GM18526 (cell line): ENCODE data around the gene GALNS.

ENCODE experiments used
- POLR2A ChIP-seq: IDR thresholded peaks from 3 replicates; pipeline ENCODE4 v1.6.1; 2011; ENCODE audit not compliant: insufficient read length; ENCODE audit errors: extremely low read depth

GALNS gene

DNA sequence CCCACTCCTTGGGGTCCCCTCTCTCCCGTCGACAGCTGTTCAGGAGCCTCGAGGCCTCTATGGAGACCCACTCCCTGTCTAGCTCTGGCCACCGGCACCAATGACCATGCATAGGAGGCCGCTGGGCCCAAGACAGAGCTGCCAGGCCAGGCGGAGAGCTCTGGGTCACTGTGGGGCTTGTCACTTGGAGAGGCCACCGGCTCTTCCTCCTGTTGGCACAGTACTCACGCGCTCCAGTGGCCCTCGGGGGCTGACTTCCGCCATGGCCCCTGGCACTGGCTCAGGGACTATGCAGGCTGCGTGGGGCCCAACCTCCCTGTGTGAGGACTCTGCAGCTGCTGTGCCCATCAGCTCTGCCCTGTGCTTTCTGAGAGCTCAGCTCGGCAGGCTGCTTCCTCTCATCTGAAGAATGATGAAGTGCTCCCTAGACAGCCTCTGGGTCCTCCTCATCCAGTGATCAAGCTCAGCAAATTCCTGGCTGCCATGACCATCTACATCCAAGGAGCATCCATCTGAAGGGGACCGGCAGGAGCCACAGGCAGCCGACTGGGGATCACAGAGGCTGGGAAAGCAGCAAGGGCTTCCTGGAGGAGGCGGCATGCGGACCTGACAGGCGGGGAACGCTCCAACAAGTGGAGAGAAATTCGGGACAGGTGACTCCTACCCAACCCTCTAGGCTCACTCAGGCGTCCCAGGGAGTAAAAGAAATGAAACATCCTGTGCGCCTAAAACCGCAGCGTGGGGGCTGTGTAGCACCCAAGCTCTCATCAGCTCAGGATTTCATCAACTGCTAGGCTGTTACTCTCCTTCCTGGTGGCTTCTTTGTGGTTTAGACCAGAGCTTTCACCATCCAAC is 16.8 kb downstream of the GALNS start:
- no peak for TF ChIP-seq POLR2A

DNA sequence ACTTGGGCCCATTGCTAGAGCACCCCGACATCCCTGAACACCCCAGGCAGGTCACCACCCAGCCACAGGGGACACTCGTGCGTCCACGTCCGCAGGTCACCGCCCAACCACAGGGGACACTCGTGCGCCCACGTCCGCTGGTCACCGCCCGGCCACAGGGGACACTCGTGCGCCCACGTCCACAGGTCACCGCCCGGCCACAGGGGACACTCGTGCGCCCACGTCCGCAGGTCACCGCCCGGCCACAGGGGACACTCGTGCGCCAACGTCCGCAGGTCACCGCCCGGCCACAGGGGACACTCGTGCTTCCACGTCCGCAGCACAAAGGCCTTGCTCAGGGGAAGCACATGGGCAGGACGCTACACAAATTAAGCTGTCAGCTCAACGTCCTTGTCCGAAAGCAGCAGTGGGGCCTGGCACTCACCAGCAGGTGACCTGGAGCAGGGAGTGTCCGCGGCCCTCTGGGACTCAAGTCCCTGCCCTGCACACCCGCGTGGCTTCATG is 17.7 kb downstream of the GALNS start:
- TF ChIP-seq POLR2A = no peak

DNA sequence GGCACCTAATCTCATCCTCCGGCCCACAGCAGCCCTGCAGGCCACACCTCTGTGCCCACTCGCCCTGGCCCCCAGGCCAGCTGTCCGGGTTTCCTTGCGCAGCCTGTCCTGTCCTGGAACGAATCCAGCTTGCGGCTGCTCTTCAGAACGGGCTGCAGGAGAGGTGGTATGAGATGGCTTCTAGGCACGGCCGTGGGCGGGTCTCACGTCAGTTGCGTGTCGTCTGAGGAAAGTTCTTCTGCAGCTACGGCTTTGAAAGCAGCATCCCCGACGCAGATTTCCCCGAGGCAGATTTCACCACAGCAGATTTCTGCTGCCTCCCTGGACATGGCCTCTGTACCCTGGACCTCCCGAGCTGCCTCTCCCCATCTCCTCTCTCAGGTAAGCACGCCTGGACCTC is 18.2 kb downstream of the GALNS start:
- TF ChIP-seq POLR2A = no peak

DNA sequence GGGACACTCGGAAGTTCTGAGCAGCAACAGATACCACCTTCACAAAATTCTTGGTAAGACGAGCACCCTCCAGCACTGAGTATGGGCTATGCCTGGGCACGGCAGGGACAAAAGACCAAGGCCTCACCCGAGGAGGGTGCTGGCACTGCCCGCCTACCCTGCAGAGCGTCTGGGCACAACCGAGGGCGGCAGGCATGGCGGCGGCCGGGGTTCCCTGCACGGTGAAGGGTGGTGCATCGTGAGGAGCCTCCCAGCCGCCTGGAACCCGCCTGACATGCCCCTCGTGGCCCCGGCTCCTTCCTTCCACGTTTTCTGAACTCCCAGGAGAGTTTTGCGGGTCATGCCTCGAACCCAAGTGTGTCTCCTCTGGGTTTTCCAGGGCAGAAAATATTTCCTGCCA is 18.9 kb downstream of the GALNS start:
- no peak for TF ChIP-seq POLR2A

DNA sequence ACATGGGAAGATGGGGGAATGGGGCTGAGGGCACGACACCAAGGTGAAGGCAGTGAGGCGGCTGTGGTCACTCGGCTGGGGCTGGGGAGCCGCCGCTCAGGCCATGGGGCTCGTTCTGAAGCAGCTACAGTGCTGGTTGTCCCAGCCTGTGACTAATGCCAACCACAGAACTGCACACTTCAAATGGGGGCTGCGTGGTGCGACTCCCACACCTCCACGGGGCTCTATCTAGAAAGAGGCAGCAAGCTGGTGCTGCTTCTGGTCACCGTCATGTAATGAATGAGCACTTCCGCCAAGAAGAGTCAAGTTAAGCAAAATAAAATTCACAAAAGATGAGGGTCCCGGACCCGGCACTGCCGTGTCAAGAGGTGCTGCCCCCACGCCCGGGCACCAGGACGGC is 20.0 kb downstream of the GALNS start:
- no peak for TF ChIP-seq POLR2A

DNA sequence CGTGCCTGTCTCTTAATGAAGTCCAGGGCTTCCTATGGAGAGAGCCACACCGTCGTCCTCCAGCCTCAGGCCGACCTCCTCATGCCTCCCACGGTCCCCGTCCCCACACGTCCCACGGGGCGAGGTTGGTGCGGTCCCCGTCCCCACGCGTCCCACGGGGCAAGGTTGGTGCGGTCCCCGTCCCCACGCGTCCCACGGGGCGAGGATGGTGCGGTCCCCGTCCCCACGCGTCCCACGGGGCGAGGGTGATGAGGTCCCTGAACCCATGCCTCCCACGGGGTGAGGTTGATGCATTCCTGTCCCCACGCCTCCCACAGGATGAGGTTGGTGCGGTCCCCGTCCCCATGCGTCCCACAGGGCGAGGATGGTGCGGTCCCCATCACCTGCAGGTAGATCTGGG is 20.9 kb downstream of the GALNS start:
- TF ChIP-seq POLR2A = no peak

DNA sequence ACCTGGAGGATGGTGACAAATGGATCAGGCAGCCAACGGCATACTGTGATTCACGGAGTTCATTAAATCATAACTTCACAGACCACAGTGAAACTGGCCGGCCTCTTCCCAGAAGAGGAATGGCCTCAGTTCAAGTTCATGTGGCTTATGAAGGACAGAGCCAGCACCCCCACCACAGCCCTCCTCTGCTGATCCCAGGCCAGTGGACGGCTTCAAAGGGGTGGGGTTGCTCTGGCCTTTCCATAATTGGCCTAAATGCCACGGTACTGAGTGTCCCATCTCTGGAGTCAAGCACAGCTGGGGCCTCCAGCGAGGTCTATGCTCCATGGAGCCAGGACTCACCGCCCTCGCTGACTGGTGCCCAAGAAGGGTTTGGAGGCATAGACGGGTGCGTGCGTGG is 21.4 kb downstream of the GALNS start:
- TF ChIP-seq POLR2A = no peak

DNA sequence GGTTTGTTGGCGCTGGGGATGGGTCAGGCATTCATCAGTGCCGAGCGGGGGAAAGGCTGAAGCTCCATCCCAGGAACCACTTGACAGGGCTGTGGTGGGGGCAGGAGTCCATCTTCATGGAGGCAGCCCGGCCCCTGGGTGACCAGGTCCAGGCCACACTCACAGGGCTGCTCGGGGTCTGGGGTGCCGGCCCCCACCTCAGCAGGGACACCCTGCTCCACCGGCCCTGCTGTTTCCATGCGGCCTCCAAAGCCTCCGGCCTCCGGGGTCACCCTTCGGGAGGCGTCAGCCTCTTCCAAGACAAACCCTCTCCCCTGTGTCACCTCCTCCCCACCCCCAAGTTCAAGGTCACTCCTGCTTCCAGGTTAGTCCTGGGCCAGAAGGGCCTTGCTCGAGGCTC is 22.1 kb downstream of the GALNS start:
- TF ChIP-seq POLR2A = no peak

DNA sequence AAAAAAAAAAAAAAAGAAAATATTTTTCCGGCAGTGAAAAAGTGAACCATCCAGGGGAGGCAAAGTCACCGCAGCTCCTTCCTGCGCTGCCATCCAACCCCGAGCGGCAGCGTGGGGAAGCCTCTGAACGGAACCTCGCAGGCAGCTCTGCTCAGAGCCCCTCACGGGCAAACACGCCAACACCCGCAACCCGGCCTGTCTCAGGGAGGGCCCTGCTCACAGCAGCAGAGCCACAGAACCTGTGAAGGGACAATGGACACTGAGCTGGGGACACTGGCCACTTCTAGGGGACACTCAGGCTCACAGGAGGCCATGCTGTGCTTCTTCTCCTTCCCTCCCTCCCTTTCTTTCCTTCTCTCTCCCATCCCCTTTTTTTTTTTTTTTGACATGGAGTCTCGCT is 23.7 kb downstream of the GALNS start:
- no peak for TF ChIP-seq POLR2A

DNA sequence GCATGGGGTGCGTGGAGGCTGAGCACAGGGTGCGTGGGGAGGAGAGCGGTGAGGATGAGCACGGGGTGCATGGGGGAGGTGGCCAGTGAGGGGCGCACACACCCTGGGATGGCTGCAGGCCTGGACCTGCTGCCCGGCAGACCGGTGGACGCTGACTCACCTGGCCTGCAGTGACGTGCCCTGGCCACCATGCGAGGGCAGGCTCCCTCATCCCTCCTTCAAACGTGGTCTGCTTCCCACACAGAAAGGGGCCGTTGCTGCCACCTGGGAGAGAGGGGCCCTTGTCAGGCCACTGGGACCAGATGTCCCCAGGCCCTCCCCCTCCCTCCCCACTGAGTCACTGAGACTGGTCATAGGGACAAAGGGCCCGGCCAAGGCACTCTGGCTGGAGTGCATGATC is 24.9 kb downstream of the GALNS start:
- TF ChIP-seq POLR2A = no peak

DNA sequence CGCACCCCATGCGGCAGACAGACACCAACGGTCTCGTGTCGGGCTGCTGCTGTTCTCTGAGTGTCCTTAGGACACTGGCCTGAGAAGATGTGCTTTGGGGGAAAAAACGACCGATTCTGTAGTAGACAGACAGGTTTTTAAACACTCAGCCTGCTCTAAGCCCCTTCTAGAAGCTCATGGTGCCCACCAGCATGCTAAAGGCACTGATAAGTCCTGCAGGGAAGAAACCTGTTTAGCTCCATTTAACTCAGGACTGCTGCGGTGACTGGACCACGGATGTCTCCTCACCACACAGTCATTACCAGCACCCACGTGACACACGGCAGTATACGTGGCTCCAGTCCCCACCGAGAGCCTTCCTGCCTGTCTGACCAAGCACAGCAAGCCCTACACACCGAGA is 26.0 kb downstream of the GALNS start:
- TF ChIP-seq POLR2A = no peak

DNA sequence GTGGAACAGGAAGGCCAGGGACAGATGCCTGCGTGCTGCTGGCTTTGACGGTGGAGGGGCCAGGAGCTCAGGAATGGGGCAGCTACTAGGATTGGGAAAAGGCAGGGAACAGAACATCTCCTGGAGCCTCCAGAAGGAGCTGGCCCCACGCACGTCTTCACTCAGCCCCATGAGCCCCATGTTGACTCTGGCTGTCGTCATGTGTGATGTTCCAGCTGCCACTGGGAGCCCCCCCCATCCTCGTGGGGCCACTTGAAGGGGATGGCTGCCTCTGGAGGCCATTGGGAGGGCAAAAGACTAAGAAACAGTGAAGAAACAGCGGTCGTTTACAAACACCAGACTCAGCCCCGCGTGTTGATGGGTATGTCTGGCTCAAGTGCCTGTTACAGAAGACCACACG is 26.5 kb downstream of the GALNS start:
- TF ChIP-seq POLR2A = no peak

DNA sequence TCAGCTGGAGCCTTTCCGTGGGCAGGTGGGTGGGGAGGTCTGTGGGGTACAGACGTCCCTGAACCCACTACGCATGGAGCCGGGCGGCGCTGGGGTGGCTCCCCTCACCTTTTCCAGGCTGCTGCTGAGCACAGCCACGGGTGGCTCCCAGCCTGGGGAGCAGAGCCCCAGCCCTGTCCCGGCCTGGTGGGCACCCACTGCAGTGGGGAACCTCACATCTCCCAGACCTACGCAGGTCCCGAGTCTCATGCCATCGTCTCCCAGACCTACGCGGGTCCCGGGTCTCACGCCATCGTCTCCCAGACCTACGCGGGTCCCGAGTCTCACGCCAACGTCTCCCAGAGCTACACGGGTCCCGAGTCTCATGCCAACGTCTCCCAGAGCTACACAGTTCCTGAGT is 28.0 kb downstream of the GALNS start:
- no peak for TF ChIP-seq POLR2A

DNA sequence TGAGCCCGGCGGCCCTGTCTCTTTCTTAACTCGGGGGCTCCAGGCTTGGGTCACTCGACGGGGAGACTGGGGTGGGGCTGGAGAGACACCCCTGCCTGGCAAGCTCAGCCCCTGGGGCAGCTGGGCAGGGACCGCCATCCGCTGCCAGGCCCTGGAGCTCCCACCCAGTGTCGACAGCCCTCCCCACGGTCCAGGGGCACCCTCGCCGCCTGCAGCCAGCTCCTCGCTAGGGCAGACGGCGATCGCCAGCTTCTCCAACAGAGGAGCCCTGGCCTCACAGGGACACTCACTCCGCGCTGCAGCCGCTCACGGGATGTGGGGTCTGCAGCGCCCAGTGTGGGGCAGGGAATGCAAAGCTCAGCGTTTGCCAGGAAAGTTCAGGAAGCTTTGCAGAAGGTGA is 29.0 kb downstream of the GALNS start:
- no peak for TF ChIP-seq POLR2A

DNA sequence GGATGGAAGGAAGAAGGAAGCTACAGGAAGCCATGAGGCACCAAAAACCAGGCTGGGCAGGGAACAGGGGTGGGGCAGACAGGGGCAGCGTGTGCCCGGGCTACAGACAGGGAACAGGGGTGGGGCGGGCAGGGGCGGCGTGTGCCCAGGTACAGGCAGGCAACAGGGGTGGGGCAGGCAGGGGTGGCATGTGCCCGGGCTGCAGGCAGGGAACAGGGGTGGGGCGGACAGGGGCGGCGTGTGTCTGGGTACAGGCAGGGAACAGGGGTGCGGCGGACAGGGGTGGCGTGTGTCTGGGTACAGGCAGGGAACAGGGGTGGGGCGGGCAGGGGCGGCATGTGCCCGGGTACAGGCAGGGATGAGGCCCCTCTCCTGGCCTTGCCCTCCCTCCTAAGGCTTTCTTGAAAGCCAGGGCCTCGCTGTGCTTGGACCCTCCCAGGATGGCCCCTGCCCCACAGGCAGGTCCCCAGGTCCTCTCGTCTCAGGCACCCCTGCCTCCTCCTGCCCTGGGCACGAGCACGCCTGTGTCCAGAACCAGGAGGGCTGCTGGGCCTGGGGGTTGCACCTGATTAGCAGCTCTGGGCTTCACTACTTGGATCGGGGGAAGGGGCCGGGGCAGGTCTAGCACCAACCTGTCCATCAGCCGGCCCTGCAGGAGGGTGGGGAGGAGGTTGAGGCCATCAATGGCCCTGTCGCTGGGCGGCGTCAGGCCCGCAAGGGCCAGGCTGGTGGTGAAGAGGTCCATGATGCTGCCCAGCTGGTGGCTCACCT is 30.5 kb downstream of the GALNS start:
- TF ChIP-seq POLR2A = no peak

DNA sequence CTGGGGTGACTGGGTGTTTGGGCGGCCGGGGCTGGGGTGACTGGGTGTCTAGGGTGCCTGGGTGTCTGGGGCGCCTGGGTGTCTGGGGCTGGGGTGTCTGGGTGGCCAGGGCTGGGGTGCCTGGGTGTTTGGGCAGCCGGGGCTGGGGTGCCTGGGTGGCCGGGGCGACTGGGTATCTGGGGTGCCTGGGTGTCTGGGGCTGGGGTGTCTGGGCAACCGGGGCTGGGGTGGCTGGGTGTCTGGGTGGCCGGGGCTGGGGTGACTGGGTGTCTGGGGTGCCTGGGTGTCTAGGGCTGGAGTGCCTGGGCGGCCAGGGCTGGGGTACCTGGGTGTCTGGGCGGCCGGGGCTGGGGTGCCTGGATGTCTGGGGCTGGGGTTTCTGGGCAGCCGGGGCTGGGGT is 31.6 kb downstream of the GALNS start:
- no peak for TF ChIP-seq POLR2A

DNA sequence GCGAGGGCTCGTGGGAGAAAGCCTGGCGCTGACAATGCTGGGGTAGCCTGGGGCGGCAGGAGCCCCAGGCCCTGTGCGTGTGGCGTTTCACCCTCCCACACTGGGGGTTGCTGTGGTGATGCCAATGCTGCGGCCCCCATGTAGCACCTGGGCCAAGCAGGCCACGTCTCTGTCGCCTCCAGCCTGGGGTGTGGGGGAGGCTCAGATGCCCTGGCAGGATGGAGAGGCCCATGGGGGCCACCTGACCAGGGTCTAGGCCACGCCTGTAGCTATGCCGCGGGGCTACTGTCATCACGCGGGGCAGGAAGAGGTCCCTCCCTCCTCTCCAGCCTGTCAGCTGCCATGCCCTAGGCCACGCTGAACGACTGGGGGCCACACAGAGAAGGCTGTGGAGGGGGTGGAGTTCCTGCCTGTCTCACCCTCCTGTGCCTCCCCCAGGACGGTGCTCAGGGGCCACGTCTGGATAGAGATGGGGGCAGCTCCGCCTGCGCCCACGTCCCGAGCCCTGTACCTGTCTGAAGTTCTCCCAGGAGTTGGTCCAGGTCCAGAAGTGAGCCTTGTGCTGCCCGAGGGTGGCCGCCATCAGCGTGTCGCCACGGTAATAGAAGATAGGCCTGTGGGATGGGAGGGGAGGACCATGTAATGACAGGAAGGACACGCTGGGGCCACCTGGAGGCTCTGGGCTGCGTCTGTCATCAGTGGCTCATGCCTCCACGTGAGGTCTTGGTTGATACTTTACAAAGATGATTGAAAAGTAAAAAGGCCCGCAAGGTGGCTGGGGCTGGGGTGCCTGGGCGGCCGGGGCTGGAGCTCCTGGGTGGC is 32.3 kb downstream of the GALNS start:
- no peak for TF ChIP-seq POLR2A
